ENCODE results near the gene MAML3.
A peak's percentile ranks its signal among the peaks of the same experiment; 100 is the strongest.

Gene MAML3

DNA sequence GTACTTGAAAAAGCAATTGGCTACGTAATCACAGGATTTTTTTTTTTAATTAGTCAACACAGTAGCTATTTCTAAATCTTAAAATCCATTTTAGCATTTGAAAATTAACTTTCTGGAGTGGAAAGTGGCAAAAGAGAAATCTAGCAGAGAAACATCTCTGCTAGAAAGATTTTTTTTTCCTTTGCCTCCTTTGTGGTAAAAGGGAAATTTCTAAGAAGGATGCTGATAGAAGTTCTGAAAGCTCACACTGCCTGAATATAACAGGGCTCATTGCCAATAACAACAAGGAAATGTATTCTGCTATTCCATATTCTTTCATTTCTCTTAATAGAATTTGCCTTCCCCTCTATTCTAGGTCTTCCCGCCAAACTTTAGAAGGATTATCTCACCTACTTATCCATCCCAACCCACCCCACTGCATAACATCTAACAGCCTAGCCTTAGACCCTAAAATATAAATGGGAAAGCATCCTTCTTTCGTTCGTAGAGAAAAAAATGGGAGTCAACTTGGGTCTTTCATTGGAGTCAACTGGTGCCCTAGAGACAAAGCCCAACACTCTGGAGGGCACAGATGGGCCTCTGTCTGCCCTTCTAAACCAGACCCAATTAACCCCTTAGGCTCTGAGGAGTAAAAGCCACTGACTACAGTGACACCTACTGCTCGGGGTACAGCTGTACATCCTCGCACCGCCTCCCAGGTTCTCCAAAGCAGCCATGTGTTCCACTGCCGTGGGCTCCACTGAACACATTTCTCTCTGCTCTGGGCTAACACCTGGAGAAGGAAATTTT is 103.9 kb downstream of the MAML3 start:
- no peak for DNase-seq (ENCODE audit: low read depth, low spot score)
- POLR2A ChIA-PET: no interaction called here
- CTCF ChIA-PET: interaction anchor here (0.8 to 4.6 kb wide), 13 partner anchors 10 to 320 kb away, joined by 3 to 43 read pairs (median 6); no protein-coding TSS in a partner anchor

GRCh38 chr4:140049024-140049848 is 104.7 kb downstream of the MAML3 start:
- no peak for TF ChIP-seq CTCF (IDR thresholded peaks at IDR 0.05; ENCODE audit: insufficient read depth, low read length, missing control alignments)
- peak overlapping the region; percentile 44 for H3K4me3 ChIP-seq (ENCODE audit: low read depth, low read length)
- no peak for DNase-seq (ENCODE audit: low read depth, low spot score)
- POLR2A ChIA-PET: interaction anchor here (0.7 kb wide), 1 partner anchor 102 kb away, joined by 3 read pairs; no protein-coding TSS in a partner anchor
- CTCF ChIA-PET: interaction anchor here (0.8 to 4.6 kb wide), 13 partner anchors 10 to 319 kb away, joined by 3 to 43 read pairs (median 6); no protein-coding TSS in a partner anchor

More for the DNA sequence above, 103.9 kb downstream of the MAML3 start:
- TF ChIP-seq CTCF (IDR thresholded peaks at IDR 0.05; ENCODE audit: insufficient read depth, low read length, missing control alignments): peak; percentile 36
- H3K4me3 ChIP-seq (ENCODE audit: low read depth, low read length): no peak overlapping the region

DNA sequence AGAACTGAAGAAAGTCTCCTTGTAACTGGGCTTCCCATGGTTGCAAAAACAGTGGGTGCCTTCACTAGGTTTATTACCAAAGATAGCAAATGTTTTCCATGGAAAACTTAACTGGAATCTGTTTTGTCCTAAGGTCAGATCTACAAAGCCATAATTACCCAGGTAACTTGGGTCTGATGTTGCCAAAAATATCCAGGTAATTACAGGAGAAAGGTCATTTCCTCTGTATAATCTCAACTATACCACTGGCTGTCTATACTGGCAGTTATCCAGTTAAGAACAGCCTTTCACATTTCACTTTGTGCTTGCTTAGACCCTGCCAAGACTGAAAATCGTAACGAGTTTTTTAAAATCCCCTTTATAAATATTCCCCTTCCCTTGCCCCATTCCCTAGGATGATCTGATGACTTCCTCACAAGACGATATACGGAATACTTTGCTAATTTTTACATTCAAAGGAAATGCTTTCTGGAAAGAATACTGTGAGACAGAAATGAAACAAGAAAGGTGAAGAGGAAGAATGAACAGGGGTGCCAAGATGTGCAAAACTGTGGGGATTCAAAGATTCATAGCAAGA is 105.5 kb downstream of the MAML3 start:
- DNase-seq (ENCODE audit: low read depth, low spot score): no peak
- no peak overlapping the region for H3K4me3 ChIP-seq (ENCODE audit: low read depth, low read length)
- ChIA-PET CTCF (interaction anchor here (0.9 to 4.6 kb wide), 11 partner anchors 10 to 318 kb away, joined by 3 to 43 read pairs (median 6); no protein-coding TSS in a partner anchor), POLR2A (interaction anchor here (0.7 kb wide), 1 partner anchor 103 kb away, joined by 3 read pairs; no protein-coding TSS in a partner anchor)
- no peak for TF ChIP-seq CTCF (IDR thresholded peaks at IDR 0.05; ENCODE audit: insufficient read depth, low read length, missing control alignments)

DNA sequence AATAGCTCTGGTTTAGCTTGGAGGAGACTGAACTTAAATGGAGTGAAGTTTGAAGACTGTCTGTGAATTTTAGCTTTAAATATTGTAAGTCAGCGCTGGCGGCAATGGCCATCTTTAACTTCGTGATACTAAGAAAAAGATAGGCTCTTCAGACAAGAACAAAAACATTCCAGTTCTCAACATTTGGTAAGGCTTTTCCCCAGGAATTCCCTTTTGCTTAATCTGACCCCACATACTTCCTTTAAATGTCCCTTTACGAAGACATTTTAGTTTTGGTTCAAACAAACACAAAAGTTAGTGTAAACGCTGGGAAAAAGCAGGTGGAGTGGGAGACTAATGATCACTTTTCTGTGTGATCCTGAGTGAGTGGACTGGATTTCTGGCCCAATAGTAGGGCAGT is 106.2 kb downstream of the MAML3 start:
- ChIA-PET CTCF (interaction anchor here (1.1 to 1.2 kb wide), 4 partner anchors 10 to 314 kb away, joined by 3 to 4 read pairs (median 3); no protein-coding TSS in a partner anchor), POLR2A (no interaction called here)
- DNase-seq (ENCODE audit: low read depth, low spot score): no peak
- TF ChIP-seq CTCF (IDR thresholded peaks at IDR 0.05; ENCODE audit: insufficient read depth, low read length, missing control alignments): no peak
- no peak overlapping the region for H3K4me3 ChIP-seq (ENCODE audit: low read depth, low read length)

DNA sequence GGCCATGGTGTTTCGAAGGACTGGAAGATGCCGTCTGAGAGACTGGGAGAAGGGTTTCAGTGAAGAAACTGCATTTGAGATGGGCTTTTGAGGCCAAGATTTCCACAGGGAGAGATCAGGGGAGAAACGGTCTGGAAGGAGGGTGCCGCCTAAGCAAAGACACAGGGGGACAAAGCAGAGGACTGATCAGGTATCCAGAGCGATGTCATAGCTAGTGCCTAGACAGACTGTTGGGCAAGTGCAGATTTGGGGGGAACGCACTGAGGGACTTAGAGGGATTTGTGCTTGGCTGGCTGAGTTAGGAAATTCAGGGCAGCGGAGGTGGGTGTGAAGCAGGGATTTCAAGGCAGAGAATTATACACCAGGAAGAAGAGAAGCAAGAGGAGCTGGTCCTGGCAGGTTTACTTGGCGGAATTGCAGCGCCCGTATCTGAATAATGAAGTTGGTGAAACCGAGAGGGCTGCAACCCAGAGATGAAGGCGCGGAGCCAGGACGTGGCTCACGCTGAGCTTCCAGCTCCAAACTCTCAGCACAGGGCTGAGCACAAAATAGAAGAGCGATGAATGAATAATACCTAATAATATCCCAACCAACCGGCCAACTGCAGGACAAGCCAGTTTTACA is 106.9 kb downstream of the MAML3 start:
- no peak overlapping the region for H3K4me3 ChIP-seq (ENCODE audit: low read depth, low read length)
- DNase-seq (ENCODE audit: low read depth, low spot score): no peak
- ChIA-PET CTCF (interaction anchor here (1.1 to 1.9 kb wide), 5 partner anchors 9 to 391 kb away, joined by 3 to 4 read pairs (median 3); no protein-coding TSS in a partner anchor), POLR2A (no interaction called here)
- no peak for TF ChIP-seq CTCF (IDR thresholded peaks at IDR 0.05; ENCODE audit: insufficient read depth, low read length, missing control alignments)

Measured in AG04449 (cell line).